ENCODE measurements around the gene NINJ2. TPM values are rescaled to one million over a fixed set of nuclear protein-coding genes. Genes with fewer than 3 reads are reported as not detected.

NINJ2 gene
- total and polyA plus RNA-seq, 9 donors = 3.2 to 6.6 (median 5.1) TPM

- WGBS (ENCODE audit: insufficient coverage) = 72% methylated on average over 12 of the region's 14 CpGs
- no peak overlapping the region for H3K27ac ChIP-seq (ENCODE audit: low read length)
- no peak overlapping the region for H3K4me3 ChIP-seq (ENCODE audit: low read length)
- peaks cover 2% of the 10 kb centered on the region for H3K9me3 ChIP-seq (replicated peaks; ENCODE audit: control insufficient read depth, low read depth, low read length)
- no peak for DNase-seq
- H3K4me1 ChIP-seq (ENCODE audit: control insufficient read depth, insufficient read depth, low read length) = peaks cover 11% of the 10 kb centered on the region
- H3K27me3 ChIP-seq (ENCODE audit: control insufficient read depth, insufficient read depth, low read length) = no peaks in the 10 kb centered on the region
- no peaks in the 10 kb centered on the region for H3K36me3 ChIP-seq (ENCODE audit: control insufficient read depth, insufficient read depth, low read length)
These were observed 73.0 kb downstream of the NINJ2 start for GRCh38 chr12:590206-590750.

DNA sequence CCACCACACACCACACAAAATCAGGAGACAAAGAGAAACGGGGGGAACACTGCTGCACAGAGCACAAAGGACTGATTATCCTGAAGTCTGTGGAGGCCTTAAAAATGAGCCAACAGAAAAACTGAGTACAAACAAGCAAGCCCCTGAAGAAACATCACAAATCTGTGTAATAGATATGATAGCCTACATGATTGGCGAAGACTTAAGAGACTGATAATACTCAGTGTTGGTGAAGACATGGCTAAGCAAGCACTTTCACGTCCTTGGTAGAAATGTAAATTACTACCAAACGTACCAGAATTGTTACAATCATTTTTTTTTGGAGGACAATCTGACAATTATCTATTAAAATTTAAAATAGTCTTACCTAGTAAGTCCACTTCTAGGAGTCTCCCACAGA, 74.6 kb downstream of the NINJ2 start:
- H3K4me3 ChIP-seq (ENCODE audit: low read length) = no peak overlapping the region
- H3K27ac ChIP-seq (ENCODE audit: low read length) = no peak overlapping the region
- DNase-seq = no peak
- H3K27me3 ChIP-seq (ENCODE audit: control insufficient read depth, insufficient read depth, low read length) = no peaks in the 10 kb centered on the region
- WGBS (ENCODE audit: insufficient coverage) = no CpG with 5 or more reads among the region's 4 CpGs
- H3K36me3 ChIP-seq (ENCODE audit: control insufficient read depth, insufficient read depth, low read length) = no peaks in the 10 kb centered on the region
- peaks cover 11% of the 10 kb centered on the region for H3K4me1 ChIP-seq (ENCODE audit: control insufficient read depth, insufficient read depth, low read length)
- peaks cover 2% of the 10 kb centered on the region for H3K9me3 ChIP-seq (replicated peaks; ENCODE audit: control insufficient read depth, low read depth, low read length)

GRCh38 chr12:588024-588322, 75.3 kb downstream of the NINJ2 start:
- Histone ChIP-seq H3K4me1 (ENCODE audit: control insufficient read depth, insufficient read depth, low read length) (peaks cover 17% of the 10 kb centered on the region), H3K27ac (ENCODE audit: low read length) (no peak overlapping the region), H3K27me3 (ENCODE audit: control insufficient read depth, insufficient read depth, low read length) (no peaks in the 10 kb centered on the region), H3K9me3 (replicated peaks; ENCODE audit: control insufficient read depth, low read depth, low read length) (peaks cover 2% of the 10 kb centered on the region), H3K36me3 (ENCODE audit: control insufficient read depth, insufficient read depth, low read length) (no peaks in the 10 kb centered on the region), H3K4me3 (ENCODE audit: low read length) (no peak overlapping the region)
- DNase-seq = no peak
- no CpG with 5 or more reads among the region's 10 CpGs for WGBS (ENCODE audit: insufficient coverage)

DNA sequence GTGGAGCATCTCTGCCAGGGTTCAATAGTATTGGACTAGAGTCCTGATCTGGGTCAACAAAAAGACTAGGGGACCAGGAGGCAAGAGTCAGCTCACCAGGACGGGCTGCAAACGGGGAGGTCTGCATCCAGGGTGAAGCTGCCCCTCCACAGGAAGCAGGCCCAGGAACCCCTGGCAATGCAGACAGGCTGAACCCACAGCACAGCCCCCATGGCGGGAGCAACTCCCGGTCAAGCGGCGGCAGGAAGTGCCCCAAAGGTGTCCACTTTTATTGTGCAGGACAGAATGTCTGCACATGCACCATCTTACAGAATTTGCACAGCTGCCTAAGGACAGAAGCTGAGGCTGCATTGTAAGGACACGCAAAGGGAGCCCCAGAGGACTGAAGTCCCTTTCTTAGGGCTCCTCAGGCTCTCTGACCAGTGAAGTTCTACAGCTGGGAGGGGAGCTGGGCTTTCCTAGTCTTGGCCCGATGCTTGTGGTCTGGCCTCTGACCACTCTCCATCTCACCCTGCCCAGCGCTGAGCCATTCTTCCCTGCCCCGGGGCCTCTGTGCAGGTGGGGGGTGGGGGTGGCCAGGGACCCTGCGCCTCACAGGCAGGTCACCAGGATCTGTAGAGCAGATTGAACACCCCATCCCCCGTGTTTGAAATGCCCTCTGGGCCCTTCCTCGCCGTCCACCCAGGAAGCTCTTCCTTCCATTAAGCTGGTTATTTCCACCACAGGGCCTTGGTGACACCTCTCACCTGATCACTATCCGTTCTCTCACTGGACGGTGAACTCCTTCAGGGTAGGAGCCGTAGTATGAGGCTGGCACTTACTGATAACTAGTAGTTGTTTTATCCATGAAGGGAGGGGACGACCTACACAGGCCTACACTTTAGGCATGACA, 75.9 kb downstream of the NINJ2 start:
- H3K36me3 ChIP-seq (ENCODE audit: control insufficient read depth, insufficient read depth, low read length) = no peaks in the 10 kb centered on the region
- WGBS (ENCODE audit: insufficient coverage) = 86% methylated on average over 10 of the region's 18 CpGs
- H3K27ac ChIP-seq (ENCODE audit: low read length) = no peak overlapping the region
- DNase-seq = no peak
- no peaks in the 10 kb centered on the region for H3K27me3 ChIP-seq (ENCODE audit: control insufficient read depth, insufficient read depth, low read length)
- peaks cover 18% of the 10 kb centered on the region for H3K4me1 ChIP-seq (ENCODE audit: control insufficient read depth, insufficient read depth, low read length)
- H3K4me3 ChIP-seq (ENCODE audit: low read length) = no peak overlapping the region
- peaks cover 2% of the 10 kb centered on the region for H3K9me3 ChIP-seq (replicated peaks; ENCODE audit: control insufficient read depth, low read depth, low read length)

- Histone ChIP-seq H3K27ac (ENCODE audit: low read length) (no peak overlapping the region), H3K4me1 (ENCODE audit: control insufficient read depth, insufficient read depth, low read length) (peaks cover 14% of the 10 kb centered on the region), H3K9me3 (replicated peaks; ENCODE audit: control insufficient read depth, low read depth, low read length) (peaks cover 2% of the 10 kb centered on the region), H3K27me3 (ENCODE audit: control insufficient read depth, insufficient read depth, low read length) (no peaks in the 10 kb centered on the region), H3K36me3 (ENCODE audit: control insufficient read depth, insufficient read depth, low read length) (no peaks in the 10 kb centered on the region), H3K4me3 (ENCODE audit: low read length) (no peak overlapping the region)
- 85% methylated on average over 15 of the region's 16 CpGs for WGBS (ENCODE audit: insufficient coverage)
- no peak for DNase-seq
These were observed 76.8 kb downstream of the NINJ2 start for GRCh38 chr12:586318-587071.

DNA sequence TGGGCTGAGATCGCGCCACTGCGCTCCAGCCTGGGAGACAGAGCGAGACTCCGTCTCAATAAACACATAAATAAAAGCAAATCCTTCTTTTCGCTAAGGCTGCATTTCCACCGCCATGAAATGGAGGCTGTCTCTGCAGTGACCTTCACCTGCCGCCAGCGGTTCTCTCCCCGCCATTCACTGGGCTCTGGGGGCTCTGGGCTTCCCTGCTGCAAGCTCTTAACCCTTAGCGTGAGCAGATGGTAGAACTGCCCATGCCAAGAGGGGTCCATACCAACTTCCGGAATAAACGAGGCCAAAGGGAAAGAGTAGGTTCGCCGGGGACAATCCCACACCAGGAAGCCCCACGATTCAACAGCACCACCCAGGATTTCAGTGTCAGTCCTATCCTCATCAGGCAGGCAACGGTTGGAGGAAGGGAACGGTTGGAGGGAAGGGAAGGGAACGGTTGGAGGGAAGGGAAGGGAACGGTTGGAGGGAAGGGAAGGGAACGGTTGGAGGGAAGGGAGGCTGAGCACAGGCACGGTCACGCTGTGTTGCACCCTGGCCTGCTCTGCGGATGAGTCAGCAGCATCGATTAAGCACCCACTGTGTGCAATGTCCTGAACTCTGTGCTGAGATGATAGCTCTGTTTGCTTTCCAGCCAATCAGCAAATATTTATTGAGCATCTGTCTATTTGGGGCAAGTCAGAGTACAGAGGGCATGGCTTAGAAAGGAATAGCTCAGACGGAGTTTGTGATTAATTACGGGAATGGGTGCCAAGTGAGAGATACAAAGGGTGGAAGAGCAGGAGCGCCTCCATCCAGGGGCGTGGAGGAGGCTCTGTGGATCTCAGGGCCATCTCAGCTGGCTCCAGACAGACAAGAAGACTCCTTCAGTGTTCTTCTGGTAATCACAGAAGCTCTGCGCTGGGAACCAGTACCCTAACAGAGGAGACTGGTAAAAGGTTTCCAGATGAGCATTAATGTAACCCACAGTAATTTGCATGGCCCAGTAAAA, 77.9 kb downstream of the NINJ2 start:
- Histone ChIP-seq H3K4me3 (ENCODE audit: low read length) (no peak overlapping the region), H3K9me3 (replicated peaks; ENCODE audit: control insufficient read depth, low read depth, low read length) (peaks cover 2% of the 10 kb centered on the region), H3K4me1 (ENCODE audit: control insufficient read depth, insufficient read depth, low read length) (peaks cover 11% of the 10 kb centered on the region), H3K27ac (ENCODE audit: low read length) (no peak overlapping the region), H3K27me3 (ENCODE audit: control insufficient read depth, insufficient read depth, low read length) (no peaks in the 10 kb centered on the region), H3K36me3 (ENCODE audit: control insufficient read depth, insufficient read depth, low read length) (no peaks in the 10 kb centered on the region)
- DNase-seq = no peak
- 82% methylated on average over 22 of the region's 30 CpGs for whole genome bisulfite sequencing (ENCODE audit: insufficient coverage)

DNA sequence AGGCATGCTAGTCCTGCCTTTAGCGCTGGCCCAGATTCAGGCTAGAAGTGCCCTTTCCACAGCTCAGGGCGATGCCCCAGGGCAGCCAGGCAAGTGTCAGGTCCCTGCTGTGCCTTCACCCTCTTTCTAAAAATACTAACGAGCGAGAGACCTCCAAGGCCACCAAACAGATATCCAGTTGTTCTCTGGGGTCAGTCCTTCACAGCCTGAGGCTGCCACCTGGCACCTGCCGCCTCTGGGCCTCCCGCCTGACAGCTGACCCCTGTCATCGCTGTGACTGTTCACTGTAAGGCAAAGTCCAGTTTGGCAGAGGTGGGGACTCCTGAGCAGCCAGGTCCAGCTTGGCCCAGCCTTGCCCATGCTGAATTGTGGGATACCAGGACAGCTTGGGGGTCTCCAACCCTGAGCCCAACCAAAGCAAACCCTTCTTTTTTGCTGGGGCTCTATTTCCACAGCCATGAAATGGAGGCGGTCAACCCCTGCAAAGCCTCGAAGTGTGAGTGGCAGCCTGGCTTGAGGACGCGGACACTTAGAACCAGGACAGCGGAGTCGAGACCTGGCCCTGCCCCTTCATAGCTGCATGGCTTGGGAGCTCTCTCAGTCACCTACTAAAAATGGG, 79.9 kb downstream of the NINJ2 start:
- Histone ChIP-seq H3K27ac (ENCODE audit: low read length) (peak overlapping the region; percentile 63), H3K4me3 (ENCODE audit: low read length) (no peak overlapping the region), H3K9me3 (replicated peaks; ENCODE audit: control insufficient read depth, low read depth, low read length) (peaks cover under 1% of the 10 kb centered on the region), H3K4me1 (ENCODE audit: control insufficient read depth, insufficient read depth, low read length) (peaks cover 11% of the 10 kb centered on the region), H3K36me3 (ENCODE audit: control insufficient read depth, insufficient read depth, low read length) (no peaks in the 10 kb centered on the region), H3K27me3 (ENCODE audit: control insufficient read depth, insufficient read depth, low read length) (no peaks in the 10 kb centered on the region)
- 60% methylated on average over 13 of the region's 13 CpGs for WGBS (ENCODE audit: insufficient coverage)
- DNase-seq = peak; percentile 38

DNA sequence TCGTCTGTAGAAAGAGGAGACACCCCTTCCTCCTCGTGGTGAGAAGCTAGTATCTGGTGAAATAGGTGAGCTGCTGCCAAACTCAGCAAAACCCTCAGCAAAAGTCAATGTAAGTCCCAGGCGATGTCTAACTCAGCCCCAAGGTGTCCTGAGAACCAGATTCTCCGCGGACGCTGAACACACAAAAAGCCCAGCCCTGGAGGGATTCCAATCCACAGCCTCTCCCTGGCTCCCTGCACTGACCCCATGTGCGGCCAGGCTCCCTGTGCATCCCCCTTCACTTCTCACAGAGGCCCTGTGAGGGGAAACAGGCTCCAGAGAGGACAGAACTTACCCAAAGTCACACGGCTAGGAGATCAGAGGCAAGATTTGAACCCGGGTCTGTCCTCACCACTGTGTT, 81.5 kb downstream of the NINJ2 start:
- Histone ChIP-seq H3K27me3 (ENCODE audit: control insufficient read depth, insufficient read depth, low read length) (no peaks in the 10 kb centered on the region), H3K4me3 (ENCODE audit: low read length) (no peak overlapping the region), H3K9me3 (replicated peaks; ENCODE audit: control insufficient read depth, low read depth, low read length) (no peaks in the 10 kb centered on the region), H3K36me3 (ENCODE audit: control insufficient read depth, insufficient read depth, low read length) (no peaks in the 10 kb centered on the region), H3K27ac (ENCODE audit: low read length) (no peak overlapping the region), H3K4me1 (ENCODE audit: control insufficient read depth, insufficient read depth, low read length) (peaks cover 12% of the 10 kb centered on the region)
- WGBS (ENCODE audit: insufficient coverage) = 58% methylated on average over 7 of the region's 9 CpGs
- DNase-seq = no peak

DNA sequence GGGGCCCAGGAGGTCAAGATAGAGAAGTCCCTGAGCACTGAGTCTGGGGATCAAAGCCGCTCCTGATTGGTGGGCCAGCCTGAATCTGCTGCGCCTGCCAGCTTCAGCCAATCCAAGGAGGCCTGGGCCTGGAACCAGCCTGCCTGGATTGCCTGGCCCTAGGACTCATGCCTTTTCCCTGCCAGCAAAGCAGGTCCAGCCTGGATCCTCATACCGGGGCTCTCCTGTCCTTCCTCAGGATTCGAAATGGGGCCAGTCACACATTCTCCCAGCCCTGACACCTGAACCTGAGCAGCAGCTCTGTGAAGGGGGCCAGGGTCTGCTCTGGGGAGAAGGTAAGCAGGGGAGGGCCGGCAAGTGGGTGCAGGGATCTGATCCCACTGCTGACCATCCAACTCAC, 81.9 kb downstream of the NINJ2 start:
- Histone ChIP-seq H3K4me3 (ENCODE audit: low read length) (no peak overlapping the region), H3K27me3 (ENCODE audit: control insufficient read depth, insufficient read depth, low read length) (no peaks in the 10 kb centered on the region), H3K4me1 (ENCODE audit: control insufficient read depth, insufficient read depth, low read length) (peaks cover 16% of the 10 kb centered on the region), H3K27ac (ENCODE audit: low read length) (no peak overlapping the region), H3K36me3 (ENCODE audit: control insufficient read depth, insufficient read depth, low read length) (no peaks in the 10 kb centered on the region), H3K9me3 (replicated peaks; ENCODE audit: control insufficient read depth, low read depth, low read length) (no peaks in the 10 kb centered on the region)
- WGBS (ENCODE audit: insufficient coverage) = 74% methylated on average over 4 of the region's 5 CpGs
- DNase-seq = no peak

Measured in muscle of leg (tissue), 11 donors.